DND-41 (cell line): Measurements from ENCODE around the gene SHROOM2.

Experiments used
- EZH2 ChIP-seq: IDR thresholded peaks from 3 replicates; pipeline ENCODE4 v1.6.1; 2012; ENCODE audit warnings: borderline replicate concordance, low read depth, mild to moderate bottlenecking, moderate library complexity, low read length, inconsistent platforms; ENCODE audit not compliant: severe bottlenecking
- TF ChIP-seq, protein P1 (sequence below): IDR thresholded peaks from 2 replicates; pipeline ENCODE4 v1.5.1; 2012; ENCODE audit warnings: borderline replicate concordance, low read length, moderate library complexity, mild to moderate bottlenecking; ENCODE audit not compliant: poor library complexity, severe bottlenecking; ENCODE audit errors: extremely low read depth

DNA sequence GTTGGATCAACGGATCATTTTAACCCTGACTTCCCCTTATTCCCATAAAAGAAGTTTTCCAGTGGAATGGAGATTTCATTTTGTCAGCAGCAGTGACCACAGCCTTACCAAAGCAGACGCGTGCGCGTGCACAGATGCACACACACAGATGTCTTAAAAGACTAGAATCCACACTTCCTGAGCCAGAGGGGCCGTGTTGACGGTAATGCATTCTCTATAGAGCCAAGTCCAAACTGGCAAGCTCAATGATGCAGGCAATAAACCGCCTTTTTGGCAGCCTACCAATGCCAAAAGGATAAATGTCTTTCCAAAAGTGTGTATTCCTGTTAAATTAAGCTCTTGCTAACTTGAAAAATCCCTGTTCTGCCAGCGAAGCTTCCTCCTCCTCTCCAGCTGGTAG, 162.2 kb downstream of the SHROOM2 start:
- TF ChIP-seq, protein P1, sequence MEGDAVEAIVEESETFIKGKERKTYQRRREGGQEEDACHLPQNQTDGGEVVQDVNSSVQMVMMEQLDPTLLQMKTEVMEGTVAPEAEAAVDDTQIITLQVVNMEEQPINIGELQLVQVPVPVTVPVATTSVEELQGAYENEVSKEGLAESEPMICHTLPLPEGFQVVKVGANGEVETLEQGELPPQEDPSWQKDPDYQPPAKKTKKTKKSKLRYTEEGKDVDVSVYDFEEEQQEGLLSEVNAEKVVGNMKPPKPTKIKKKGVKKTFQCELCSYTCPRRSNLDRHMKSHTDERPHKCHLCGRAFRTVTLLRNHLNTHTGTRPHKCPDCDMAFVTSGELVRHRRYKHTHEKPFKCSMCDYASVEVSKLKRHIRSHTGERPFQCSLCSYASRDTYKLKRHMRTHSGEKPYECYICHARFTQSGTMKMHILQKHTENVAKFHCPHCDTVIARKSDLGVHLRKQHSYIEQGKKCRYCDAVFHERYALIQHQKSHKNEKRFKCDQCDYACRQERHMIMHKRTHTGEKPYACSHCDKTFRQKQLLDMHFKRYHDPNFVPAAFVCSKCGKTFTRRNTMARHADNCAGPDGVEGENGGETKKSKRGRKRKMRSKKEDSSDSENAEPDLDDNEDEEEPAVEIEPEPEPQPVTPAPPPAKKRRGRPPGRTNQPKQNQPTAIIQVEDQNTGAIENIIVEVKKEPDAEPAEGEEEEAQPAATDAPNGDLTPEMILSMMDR = no peak
- no peak for TF ChIP-seq EZH2
